ENCODE results near the gene JHY.
A peak's percentile ranks its signal among the peaks of the same experiment; 100 is the strongest.

JHY gene

GRCh38 chr11:122979103-122979814 lies 96.7 kb downstream of the JHY start:
- peaks cover 91% of the 10 kb centered on the region for H3K27me3 ChIP-seq (ENCODE audit: control insufficient read depth, insufficient read depth, low read length)
- H3K27ac ChIP-seq (ENCODE audit: low read length) = no peak overlapping the region
- DNase-seq (ENCODE audit: low read depth, low spot score) = no peak
- H3K4me3 ChIP-seq (ENCODE audit: low read length) = no peak overlapping the region
- peaks cover 5% of the 10 kb centered on the region for H3K4me1 ChIP-seq (ENCODE audit: control insufficient read depth, insufficient read depth, low read length)
- no peaks in the 10 kb centered on the region for H3K9me3 ChIP-seq (ENCODE audit: control insufficient read depth, insufficient read depth, low read length)
- no CpG with 5 or more reads among the region's 44 CpGs for WGBS (ENCODE audit: insufficient coverage, insufficient read length)
- no peaks in the 10 kb centered on the region for H3K36me3 ChIP-seq (ENCODE audit: control insufficient read depth, insufficient read depth, low read length)

GRCh38 chr11:122979815-122980595 lies 97.4 kb downstream of the JHY start:
- DNase-seq (ENCODE audit: low read depth, low spot score) = no peak
- no CpG with 5 or more reads among the region's 27 CpGs for WGBS (ENCODE audit: insufficient coverage, insufficient read length)
- Histone ChIP-seq H3K36me3 (ENCODE audit: control insufficient read depth, insufficient read depth, low read length) (no peaks in the 10 kb centered on the region), H3K9me3 (ENCODE audit: control insufficient read depth, insufficient read depth, low read length) (no peaks in the 10 kb centered on the region), H3K4me1 (ENCODE audit: control insufficient read depth, insufficient read depth, low read length) (peaks cover 5% of the 10 kb centered on the region), H3K27ac (ENCODE audit: low read length) (no peak overlapping the region), H3K27me3 (ENCODE audit: control insufficient read depth, insufficient read depth, low read length) (peaks cover 84% of the 10 kb centered on the region), H3K4me3 (ENCODE audit: low read length) (no peak overlapping the region)

- Histone ChIP-seq H3K4me3 (ENCODE audit: low read length) (no peak within 1 kb of the TSS), H3K27me3 (ENCODE audit: control insufficient read depth, insufficient read depth, low read length) (peaks cover 78% of the 10 kb centered on the region), H3K9me3 (ENCODE audit: control insufficient read depth, insufficient read depth, low read length) (no peaks in the 10 kb centered on the region), H3K4me1 (ENCODE audit: control insufficient read depth, insufficient read depth, low read length) (peaks cover 5% of the 10 kb centered on the region), H3K27ac (ENCODE audit: low read length) (no peak within 1 kb of the TSS), H3K36me3 (ENCODE audit: control insufficient read depth, insufficient read depth, low read length) (no peaks in the 10 kb centered on the region)
- peak; percentile 74 for DNase-seq (ENCODE audit: low read depth, low spot score)
- WGBS (ENCODE audit: insufficient coverage, insufficient read length) = no CpG with 5 or more reads among the region's 35 CpGs
These were observed 99.1 kb downstream of the JHY start, which contains the start of gene BSX for GRCh38 chr11:122981388-122982264. Gene BSX, minus strand, starts transcription at chr11:122981834. Its CDS starts 163 bp downstream, at chr11:122981671.

GRCh38 chr11:122983438-122984185 lies 101.1 kb downstream of the JHY start:
- Histone ChIP-seq H3K36me3 (ENCODE audit: control insufficient read depth, insufficient read depth, low read length) (no peaks in the 10 kb centered on the region), H3K4me1 (ENCODE audit: control insufficient read depth, insufficient read depth, low read length) (peaks cover 5% of the 10 kb centered on the region), H3K27ac (ENCODE audit: low read length) (no peak overlapping the region), H3K9me3 (ENCODE audit: control insufficient read depth, insufficient read depth, low read length) (no peaks in the 10 kb centered on the region), H3K27me3 (ENCODE audit: control insufficient read depth, insufficient read depth, low read length) (peaks cover 59% of the 10 kb centered on the region), H3K4me3 (ENCODE audit: low read length) (peak overlapping the region; percentile 35; the same call in 1 of the 2 replicates)
- no peak for DNase-seq (ENCODE audit: low read depth, low spot score)
- WGBS (ENCODE audit: insufficient coverage, insufficient read length) = 94% methylated on average over 1 of the region's 26 CpGs

GRCh38 chr11:122984186-122985011 lies 101.8 kb downstream of the JHY start:
- no peaks in the 10 kb centered on the region for H3K9me3 ChIP-seq (ENCODE audit: control insufficient read depth, insufficient read depth, low read length)
- no peak overlapping the region for H3K27ac ChIP-seq (ENCODE audit: low read length)
- H3K27me3 ChIP-seq (ENCODE audit: control insufficient read depth, insufficient read depth, low read length) = peaks cover 51% of the 10 kb centered on the region
- no peak for DNase-seq (ENCODE audit: low read depth, low spot score)
- no peaks in the 10 kb centered on the region for H3K36me3 ChIP-seq (ENCODE audit: control insufficient read depth, insufficient read depth, low read length)
- peak overlapping the region; percentile 35; the same call in 1 of the 2 replicates for H3K4me3 ChIP-seq (ENCODE audit: low read length)
- H3K4me1 ChIP-seq (ENCODE audit: control insufficient read depth, insufficient read depth, low read length) = peaks cover 4% of the 10 kb centered on the region
- no CpG with 5 or more reads among the region's 59 CpGs for WGBS (ENCODE audit: insufficient coverage, insufficient read length)

GRCh38 chr11:122995526-122995925 lies 113.0 kb downstream of the JHY start:
- Histone ChIP-seq H3K27me3 (ENCODE audit: control insufficient read depth, insufficient read depth, low read length) (no peaks in the 10 kb centered on the region), H3K9me3 (ENCODE audit: control insufficient read depth, insufficient read depth, low read length) (no peaks in the 10 kb centered on the region), H3K4me1 (ENCODE audit: control insufficient read depth, insufficient read depth, low read length) (0 out of 2 replicates have a peak, but pooled peaks cover 3% of the 10 kb centered on the region), H3K36me3 (ENCODE audit: control insufficient read depth, insufficient read depth, low read length) (no peaks in the 10 kb centered on the region), H3K27ac (ENCODE audit: low read length) (no peak overlapping the region), H3K4me3 (ENCODE audit: low read length) (no peak overlapping the region)
- no peak for DNase-seq (ENCODE audit: low read depth, low spot score)
- no CpG with 5 or more reads among the region's 3 CpGs for WGBS (ENCODE audit: insufficient coverage, insufficient read length)

- no peaks in the 10 kb centered on the region for H3K27me3 ChIP-seq (ENCODE audit: control insufficient read depth, insufficient read depth, low read length)
- no peak overlapping the region for H3K4me3 ChIP-seq (ENCODE audit: low read length)
- H3K9me3 ChIP-seq (ENCODE audit: control insufficient read depth, insufficient read depth, low read length) = no peaks in the 10 kb centered on the region
- 0 out of 2 replicates have a peak, but pooled peaks cover 3% of the 10 kb centered on the region for H3K4me1 ChIP-seq (ENCODE audit: control insufficient read depth, insufficient read depth, low read length)
- no CpG with 5 or more reads among the region's 14 CpGs for WGBS (ENCODE audit: insufficient coverage, insufficient read length)
- DNase-seq (ENCODE audit: low read depth, low spot score) = no peak
- H3K27ac ChIP-seq (ENCODE audit: low read length) = no peak overlapping the region
- no peaks in the 10 kb centered on the region for H3K36me3 ChIP-seq (ENCODE audit: control insufficient read depth, insufficient read depth, low read length)
These were observed 116.3 kb downstream of the JHY start for GRCh38 chr11:122998727-122999366.

- no CpG with 5 or more reads among the region's 5 CpGs for WGBS (ENCODE audit: insufficient coverage, insufficient read length)
- Histone ChIP-seq H3K36me3 (ENCODE audit: control insufficient read depth, insufficient read depth, low read length) (no peaks in the 10 kb centered on the region), H3K27me3 (ENCODE audit: control insufficient read depth, insufficient read depth, low read length) (no peaks in the 10 kb centered on the region), H3K9me3 (ENCODE audit: control insufficient read depth, insufficient read depth, low read length) (no peaks in the 10 kb centered on the region), H3K27ac (ENCODE audit: low read length) (no peak overlapping the region), H3K4me3 (ENCODE audit: low read length) (no peak overlapping the region), H3K4me1 (ENCODE audit: control insufficient read depth, insufficient read depth, low read length) (0 out of 2 replicates have a peak, but pooled peaks cover 3% of the 10 kb centered on the region)
- DNase-seq (ENCODE audit: low read depth, low spot score) = no peak
These were observed 118.2 kb downstream of the JHY start for GRCh38 chr11:123000721-123001120.

All from iPS DF 6.9 (cell line).